K562 (cell line): ENCODE measurements around the gene UNKL. TPM values are rescaled to one million over a fixed set of nuclear protein-coding genes. Genes with fewer than 3 reads are reported as not detected.

Experiments used
- ATAC-seq: fragments of 200-7000 bp; cut with Tn5 transposase; 3 replicates; pipeline ENCODE4 v1.9.1; 2020; ENCODE audit warnings: moderate library complexity
- BruUV-seq: library from RNA; stranded (reverse); fragments of 400-500 nt; replicated peaks from 2 replicates; lab custom pipeline; 2021; lab: Mats Ljungman, UMichigan
- CTCF ChIA-PET: fragments of 300-600 bp; formaldehyde crosslinking; extraction: SDS; loops from one replicate; lab custom pipeline; 2021; ENCODE audit warnings: low intra/inter-chr PET ratio; lab: Yijun Ruan, JAX
- POLR2A ChIA-PET: fragments of 300-600, 350-650 bp; sonication (Branson Sonifier 250); formaldehyde crosslinking; extraction: SDS; loops from one replicate; lab custom pipeline; 2021; ENCODE audit warnings: antibody characterized with exemption, inconsistent platforms; lab: Yijun Ruan, JAX
- DNase-seq, 4 experiments: peaks; one replicate each; pipeline versions ENCODE4 v3.0.0 to v3.0.0-alpha.2; 2011 to 2018; ENCODE audit warnings: low spot score in 3 of 4, mixed read lengths in 3 of 4; ENCODE audit errors: extremely low read depth in 1 of 4
- FAIRE-seq: peaks from 2 replicates; lab custom pipeline; 2011; peaks lifted over from hg19 to GRCh38; lab: Jason Lieb, UNC
- H2AFZ ChIP-seq: 2 replicates; pipeline ENCODE4 v1.6.0; 2011; ENCODE audit warnings: low read depth, low read length, control low read depth, inconsistent platforms
- H3K27ac ChIP-seq: fragments of 200-600 bp; 3 replicates; pipeline ENCODE4 v1.8.0; 2011; ENCODE audit warnings: low read depth, mild to moderate bottlenecking, control low read depth, inconsistent platforms, low read length, moderate library complexity, mixed read lengths; ENCODE audit errors: extremely low read depth
- H3K27me3 ChIP-seq, 2 experiments: fragments of 300-600 bp in 1 of 2; 2 replicates in 1 of 2; 3 replicates in 1 of 2; pipeline versions ENCODE4 v1.6.0 to v1.8.0; 2011; ENCODE audit warnings: inconsistent platforms in 2 of 2, low read length in 2 of 2, mild to moderate bottlenecking in 1 of 2, mixed read lengths in 1 of 2, moderate library complexity in 1 of 2; ENCODE audit not compliant: control insufficient read depth in 2 of 2, insufficient read depth in 2 of 2
- H3K36me3 ChIP-seq: fragments of 300-600 bp; 3 replicates; pipeline ENCODE4 v1.8.0; 2011; ENCODE audit warnings: mild to moderate bottlenecking, low read length, inconsistent platforms; ENCODE audit not compliant: control insufficient read depth, insufficient read depth
- H3K4me1 ChIP-seq, 2 experiments: fragments of 200-600 bp in 1 of 2; replicated peaks in 1 of 2; 2 replicates in 1 of 2; 3 replicates in 1 of 2; pipeline versions ENCODE4 v1.5.1 to v1.8.0; 2011; ENCODE audit warnings: inconsistent platforms in 2 of 2, low read length in 2 of 2, mild to moderate bottlenecking in 1 of 2, mixed read lengths in 1 of 2, moderate library complexity in 1 of 2; ENCODE audit not compliant: control insufficient read depth in 2 of 2, insufficient read depth in 2 of 2
- H3K4me2 ChIP-seq: 2 replicates; pipeline ENCODE4 v1.6.1; 2011; ENCODE audit warnings: low read length, control low read depth, inconsistent platforms, mixed read lengths; ENCODE audit not compliant: insufficient read depth
- H3K4me3 ChIP-seq: fragments of 200-600 bp; sonication (generic), shearing (Covaris generic); 2 replicates; pipeline ENCODE4 v1.5.1; 2016; ENCODE audit warnings: control low read depth, inconsistent platforms
- H3K79me2 ChIP-seq: fragments of 200-600 bp; 3 replicates; pipeline ENCODE4 v1.8.0; 2011; ENCODE audit warnings: low read length, inconsistent platforms; ENCODE audit not compliant: control insufficient read depth, insufficient read depth
- H3K9ac ChIP-seq, 2 experiments: 2 replicates each; pipeline versions ENCODE4 v1.6.0 to v1.6.1; 2011; ENCODE audit warnings: low read depth in 2 of 2, low read length in 2 of 2, control low read depth in 1 of 2, inconsistent platforms in 1 of 2, mild to moderate bottlenecking in 1 of 2, mixed read lengths in 1 of 2; ENCODE audit not compliant: insufficient read depth in 1 of 2
- H3K9me1 ChIP-seq: one replicate; pipeline ENCODE4 v1.6.0; 2011; ENCODE audit warnings: inconsistent platforms, mild to moderate bottlenecking, low read length, moderate library complexity; ENCODE audit not compliant: control insufficient read depth, insufficient read depth
- H3K9me3 ChIP-seq: replicated peaks from 2 replicates; pipeline ENCODE4 v1.5.1; 2011; ENCODE audit warnings: low read depth, low read length, inconsistent platforms; ENCODE audit not compliant: control insufficient read depth, insufficient read depth
- H4K20me1 ChIP-seq: replicated peaks from 2 replicates; pipeline ENCODE4 v1.6.1; 2011; ENCODE audit warnings: low read length, inconsistent platforms, mixed read lengths; ENCODE audit not compliant: control insufficient read depth, insufficient read depth
- CREBBP ChIP-seq: IDR thresholded peaks from one replicate; pipeline ENCODE4 v1.6.1; 2012; ENCODE audit warnings: low read depth, mild to moderate bottlenecking, control low read depth, inconsistent platforms, low read length
- EHMT2 ChIP-seq: fragments of 450-650 bp; IDR thresholded peaks from 2 replicates; pipeline ENCODE4 v1.6.1; 2018; ENCODE audit warnings: antibody characterized with exemption
- ELF1 ChIP-seq: fragments of 200-800 bp; sonication (Bioruptor generic); IDR thresholded peaks from 2 replicates; pipeline ENCODE4 v1.6.1; 2016; ENCODE audit warnings: missing genetic modification characterization, missing compliant biosample characterization
- ESRRA ChIP-seq: fragments of 450-650 bp; IDR thresholded peaks from 2 replicates; pipeline ENCODE4 v1.6.1; 2014; ENCODE audit warnings: low read depth, mild to moderate bottlenecking, moderate library complexity, borderline replicate concordance
- PTTG1 ChIP-seq: fragments of 450-650 bp; IDR thresholded peaks from 2 replicates; pipeline ENCODE4 v1.6.1; 2016; ENCODE audit warnings: low read depth, mild to moderate bottlenecking, missing genetic modification characterization, missing compliant biosample characterization
- RCOR1 ChIP-seq, 2 experiments: IDR thresholded peaks; 2 replicates each; pipeline ENCODE4 v1.6.1; 2012; ENCODE audit warnings: low read depth in 2 of 2, low read length in 2 of 2, borderline replicate concordance in 1 of 2, improper control_type of control experiment in 1 of 2
- TEAD4 ChIP-seq, 2 experiments: sonication (generic) in 1 of 2; formaldehyde crosslinking in 1 of 2; IDR thresholded peaks; 2 replicates each; pipeline versions ENCODE4 v1.6.1 to v1.8.0; 2012 to 2022; ENCODE audit warnings: borderline replicate concordance in 1 of 2, inconsistent platforms in 1 of 2, low read length in 1 of 2, mild to moderate bottlenecking in 1 of 2, missing genetic modification reagents in 1 of 2
- ZNF668 ChIP-seq: fragments of 250-450 bp; sonication (Bioruptor Pico); IDR thresholded peaks from 2 replicates; pipeline ENCODE4 v1.8.0; 2022; ENCODE audit warnings: mild to moderate bottlenecking, inconsistent platforms
- WGBS: fragments of 100-300 bp; shearing (Covaris generic); methylation state at CpG from one replicate; pipeline ENCODE4 v1.1.6; 2016; ENCODE audit warnings: low coverage, mixed read lengths; ENCODE audit not compliant: insufficient coverage; ENCODE audit errors: missing lambda C conversion rate; 5-methylcytosine and 5-hydroxymethylcytosine counted together
- in situ Hi-C: fragments of 300-500 bp; cut with MboI; formaldehyde crosslinking; loops from 4 replicates; pipeline ENCODE4 v1.15.0; 2018; ENCODE audit warnings: inconsistent platforms, mixed read lengths
- intact Hi-C: fragments of 100-400 bp; cut with micrococcal nuclease; formaldehyde crosslinking; loops from 2 replicates; pipeline ENCODE4 v1.14.2; 2022
- polyA plus RNA-seq, 8 experiments: library from polyadenylated mRNA; depleted of rRNA in 4 of 8; stranded (reverse) in 5 of 8; unstranded in 3 of 8; fragments of >200 nt; fragmentation: Nextera tagmentation in 2 of 8; fragmentation: Illumina TruSeq in 1 of 8; extraction: Ambion mirVana in 2 of 8; extraction: Trizol in 1 of 8; gene quantifications; 2 replicates each; pipeline versions ENCODE4 v1.2.1 to v1.2.3, GENCODE V29; 2011 to 2014; ENCODE audit warnings: inconsistent platforms in 1 of 8, missing spikeins in 1 of 8
- total RNA-seq, 7 experiments: library from RNA; depleted of rRNA in 6 of 7; stranded (reverse); fragments of >200 nt in 6 of 7; fragmentation: Illumina TruSeq in 2 of 7; extraction: Trizol in 2 of 7; gene quantifications; 2 replicates each; pipeline versions ENCODE4 v1.2.1 to v1.2.3, GENCODE V29; 2011 to 2021; ENCODE audit warnings: low replicate concordance in 1 of 7
- TF ChIP-seq, protein P1 (sequence below), 2 experiments: fragments of 450-650 bp in 1 of 2; sonication (generic) in 1 of 2; formaldehyde crosslinking in 1 of 2; IDR thresholded peaks in 1 of 2; conservative IDR thresholded peaks in 1 of 2; 2 replicates each; pipeline versions ENCODE4 v1.6.1 to v1.8.1; 2016 to 2023; ENCODE audit warnings: mild to moderate bottlenecking in 2 of 2, moderate library complexity in 2 of 2, inconsistent platforms in 1 of 2, missing genetic modification reagents in 1 of 2
- TF ChIP-seq, protein P2 (sequence below): sonication (generic); formaldehyde crosslinking; IDR thresholded peaks from 2 replicates; pipeline ENCODE4 v1.8.0; 2023; ENCODE audit warnings: missing genetic modification reagents, mild to moderate bottlenecking, borderline replicate concordance
- TF ChIP-seq, protein P3 (sequence below): fragments of 450-650 bp; IDR thresholded peaks from 2 replicates; pipeline ENCODE4 v1.7.1; 2018; ENCODE audit warnings: mild to moderate bottlenecking, low read depth; ENCODE audit not compliant: partially characterized antibody

UNKL gene
- total and polyA plus RNA-seq, 9 of the 15 experiments (the other 6 are each of a cell fraction or from before 2014, with no cell fraction given) = 0.37 to 30.2 (median 5.1) TPM

DNA sequence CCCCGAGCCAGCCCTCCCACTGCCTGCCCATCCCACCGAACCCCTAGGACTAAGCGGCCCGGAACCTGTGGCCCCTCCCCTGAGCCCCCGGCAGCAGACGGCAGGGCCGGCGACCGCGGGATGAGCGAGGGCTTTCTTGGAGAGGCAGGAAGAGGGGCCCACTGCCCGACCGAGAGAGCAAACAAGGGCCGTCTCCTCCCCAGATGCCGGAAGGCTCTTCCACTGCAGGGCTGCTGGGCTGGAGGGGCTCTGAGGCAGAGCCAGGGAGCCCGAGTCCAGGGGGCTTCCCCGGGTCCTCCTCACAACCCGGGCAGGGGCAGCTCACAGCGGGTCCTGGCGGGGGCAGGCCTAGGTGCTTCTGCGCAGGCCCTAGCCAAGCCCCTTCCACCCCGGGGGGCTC, 19.3 kb upstream of the UNKL start:
- Histone ChIP-seq H3K27me3 (peaks cover 0 to 15% of the 10 kb centered on the region in 2 experiments; a peak in 2 of 5 replicates), H3K27ac (no peak overlapping the region), H3K79me2 (no peaks in the 10 kb centered on the region), H3K9me3 (no peaks in the 10 kb centered on the region), H3K9ac (no peak overlapping the region; a peak in 1 of 4 replicates), H3K4me1 (peaks cover 0 to 91% of the 10 kb centered on the region in 2 experiments; a peak in 3 of 5 replicates), H3K36me3 (no peaks in the 10 kb centered on the region), H3K4me2 (no peak overlapping the region), H2AFZ (no peak overlapping the region), H4K20me1 (no peaks in the 10 kb centered on the region), H3K4me3 (no peak overlapping the region), H3K9me1 (no peaks in the 10 kb centered on the region)
- intact Hi-C loops = no loop called here
- WGBS = 13% methylated on average over 16 of the region's 22 CpGs
- FAIRE-seq (no peak), DNase-seq (no peak), ATAC-seq (no peak)
- BruUV-seq = no TSS peak
- in situ Hi-C loops = no loop called here
- POLR2A ChIA-PET = interaction anchor here (0.7 to 1.2 kb wide), 3 partner anchors 8 to 17 kb away, joined by 3 to 6 read pairs (median 3); partner anchors contain the start of gene UQCC4
- CTCF ChIA-PET = no interaction called here
- no peak for TF ChIP-seq ESRRA
- no peak for TF ChIP-seq EHMT2
- no peak for TF ChIP-seq PTTG1 (tag)
- no peak for TF ChIP-seq ZNF668 (CRISPR knock-in tag)
- TF ChIP-seq CREBBP = no peak
- TF ChIP-seq ELF1 = no peak
- no peak for TF ChIP-seq RCOR1 (IDR thresholded peaks at IDR 0.05; ENCODE audit: borderline replicate concordance in 1 of 2, low read depth in 2 of 2, low read length in 2 of 2)
- TF ChIP-seq, protein P1, sequence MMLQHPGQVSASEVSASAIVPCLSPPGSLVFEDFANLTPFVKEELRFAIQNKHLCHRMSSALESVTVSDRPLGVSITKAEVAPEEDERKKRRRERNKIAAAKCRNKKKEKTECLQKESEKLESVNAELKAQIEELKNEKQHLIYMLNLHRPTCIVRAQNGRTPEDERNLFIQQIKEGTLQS (IDR thresholded peaks at IDR 0.05) = no peak
- TF ChIP-seq, protein P1 (CRISPR knock-in tag; conservative IDR thresholded peaks at IDR 0.05) = no peak
- TF ChIP-seq, protein P2, sequence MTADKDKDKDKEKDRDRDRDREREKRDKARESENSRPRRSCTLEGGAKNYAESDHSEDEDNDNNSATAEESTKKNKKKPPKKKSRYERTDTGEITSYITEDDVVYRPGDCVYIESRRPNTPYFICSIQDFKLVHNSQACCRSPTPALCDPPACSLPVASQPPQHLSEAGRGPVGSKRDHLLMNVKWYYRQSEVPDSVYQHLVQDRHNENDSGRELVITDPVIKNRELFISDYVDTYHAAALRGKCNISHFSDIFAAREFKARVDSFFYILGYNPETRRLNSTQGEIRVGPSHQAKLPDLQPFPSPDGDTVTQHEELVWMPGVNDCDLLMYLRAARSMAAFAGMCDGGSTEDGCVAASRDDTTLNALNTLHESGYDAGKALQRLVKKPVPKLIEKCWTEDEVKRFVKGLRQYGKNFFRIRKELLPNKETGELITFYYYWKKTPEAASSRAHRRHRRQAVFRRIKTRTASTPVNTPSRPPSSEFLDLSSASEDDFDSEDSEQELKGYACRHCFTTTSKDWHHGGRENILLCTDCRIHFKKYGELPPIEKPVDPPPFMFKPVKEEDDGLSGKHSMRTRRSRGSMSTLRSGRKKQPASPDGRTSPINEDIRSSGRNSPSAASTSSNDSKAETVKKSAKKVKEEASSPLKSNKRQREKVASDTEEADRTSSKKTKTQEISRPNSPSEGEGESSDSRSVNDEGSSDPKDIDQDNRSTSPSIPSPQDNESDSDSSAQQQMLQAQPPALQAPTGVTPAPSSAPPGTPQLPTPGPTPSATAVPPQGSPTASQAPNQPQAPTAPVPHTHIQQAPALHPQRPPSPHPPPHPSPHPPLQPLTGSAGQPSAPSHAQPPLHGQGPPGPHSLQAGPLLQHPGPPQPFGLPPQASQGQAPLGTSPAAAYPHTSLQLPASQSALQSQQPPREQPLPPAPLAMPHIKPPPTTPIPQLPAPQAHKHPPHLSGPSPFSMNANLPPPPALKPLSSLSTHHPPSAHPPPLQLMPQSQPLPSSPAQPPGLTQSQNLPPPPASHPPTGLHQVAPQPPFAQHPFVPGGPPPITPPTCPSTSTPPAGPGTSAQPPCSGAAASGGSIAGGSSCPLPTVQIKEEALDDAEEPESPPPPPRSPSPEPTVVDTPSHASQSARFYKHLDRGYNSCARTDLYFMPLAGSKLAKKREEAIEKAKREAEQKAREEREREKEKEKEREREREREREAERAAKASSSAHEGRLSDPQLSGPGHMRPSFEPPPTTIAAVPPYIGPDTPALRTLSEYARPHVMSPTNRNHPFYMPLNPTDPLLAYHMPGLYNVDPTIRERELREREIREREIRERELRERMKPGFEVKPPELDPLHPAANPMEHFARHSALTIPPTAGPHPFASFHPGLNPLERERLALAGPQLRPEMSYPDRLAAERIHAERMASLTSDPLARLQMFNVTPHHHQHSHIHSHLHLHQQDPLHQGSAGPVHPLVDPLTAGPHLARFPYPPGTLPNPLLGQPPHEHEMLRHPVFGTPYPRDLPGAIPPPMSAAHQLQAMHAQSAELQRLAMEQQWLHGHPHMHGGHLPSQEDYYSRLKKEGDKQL (CRISPR knock-in tag) = no peak
- TF ChIP-seq TEAD4 (IDR thresholded peaks at IDR 0.05; ENCODE audit: low read length) = no peak
- no peak for TF ChIP-seq TEAD4 (CRISPR knock-in tag; IDR thresholded peaks at IDR 0.05; ENCODE audit: borderline replicate concordance)
- TF ChIP-seq, protein P3, sequence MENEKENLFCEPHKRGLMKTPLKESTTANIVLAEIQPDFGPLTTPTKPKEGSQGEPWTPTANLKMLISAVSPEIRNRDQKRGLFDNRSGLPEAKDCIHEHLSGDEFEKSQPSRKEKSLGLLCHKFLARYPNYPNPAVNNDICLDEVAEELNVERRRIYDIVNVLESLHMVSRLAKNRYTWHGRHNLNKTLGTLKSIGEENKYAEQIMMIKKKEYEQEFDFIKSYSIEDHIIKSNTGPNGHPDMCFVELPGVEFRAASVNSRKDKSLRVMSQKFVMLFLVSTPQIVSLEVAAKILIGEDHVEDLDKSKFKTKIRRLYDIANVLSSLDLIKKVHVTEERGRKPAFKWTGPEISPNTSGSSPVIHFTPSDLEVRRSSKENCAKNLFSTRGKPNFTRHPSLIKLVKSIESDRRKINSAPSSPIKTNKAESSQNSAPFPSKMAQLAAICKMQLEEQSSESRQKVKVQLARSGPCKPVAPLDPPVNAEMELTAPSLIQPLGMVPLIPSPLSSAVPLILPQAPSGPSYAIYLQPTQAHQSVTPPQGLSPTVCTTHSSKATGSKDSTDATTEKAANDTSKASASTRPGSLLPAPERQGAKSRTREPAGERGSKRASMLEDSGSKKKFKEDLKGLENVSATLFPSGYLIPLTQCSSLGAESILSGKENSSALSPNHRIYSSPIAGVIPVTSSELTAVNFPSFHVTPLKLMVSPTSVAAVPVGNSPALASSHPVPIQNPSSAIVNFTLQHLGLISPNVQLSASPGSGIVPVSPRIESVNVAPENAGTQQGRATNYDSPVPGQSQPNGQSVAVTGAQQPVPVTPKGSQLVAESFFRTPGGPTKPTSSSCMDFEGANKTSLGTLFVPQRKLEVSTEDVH = no peak
